GM21529 (cell line): ENCODE measurements around the gene PGM3.

Experiments
- ATAC-seq: cut with Tn5 transposase; IDR thresholded peaks from one replicate; pipeline ENCODE4 v1.9.1; 2021; ENCODE audit not compliant: unreplicated experiment

PGM3 gene

DNA sequence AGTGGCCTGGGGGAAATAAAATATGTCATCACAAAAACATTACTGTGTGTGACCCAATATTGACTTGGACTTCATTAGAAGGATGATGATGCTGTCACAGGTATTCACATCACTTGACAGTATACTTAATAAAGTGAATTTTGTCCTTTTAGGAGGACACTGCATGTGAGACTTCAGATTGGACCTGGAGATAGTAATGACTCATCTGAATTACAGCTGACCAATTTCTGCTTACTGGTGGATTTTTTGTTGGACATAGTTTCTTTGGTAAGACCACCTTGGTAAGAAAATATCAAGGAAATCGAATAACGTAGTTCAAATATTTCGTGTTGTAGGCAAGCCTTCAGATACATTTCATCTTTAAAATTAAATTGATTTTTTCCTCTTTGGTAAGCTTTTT, 68.5 kb downstream of the PGM3 start:
- no peak for ATAC-seq

- ATAC-seq: no peak
Observed at GRCh38 chr6:83119742-83120300, 73.2 kb downstream of the PGM3 start.

DNA sequence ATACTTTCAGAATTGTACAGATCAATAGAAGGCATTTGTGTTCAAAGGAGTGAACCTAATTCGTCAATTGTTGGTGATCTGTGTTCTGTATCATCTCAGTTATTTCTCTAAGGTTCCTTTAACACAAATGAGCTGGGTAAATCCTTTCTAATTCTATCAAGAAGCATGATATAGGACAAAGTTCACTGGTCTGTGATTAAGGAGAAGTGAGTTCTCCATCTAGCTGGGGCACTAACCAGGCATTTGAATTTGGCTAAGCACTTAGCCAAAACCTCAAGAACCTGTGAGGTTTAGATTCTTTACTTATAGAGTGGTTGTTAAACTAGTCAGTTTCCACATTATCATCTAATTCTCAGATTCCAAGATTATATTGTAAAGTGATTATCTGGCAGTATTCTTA, 75.3 kb downstream of the PGM3 start:
- no peak for ATAC-seq
